HG02678 (cell line): ENCODE measurements around the gene DIABLO.
"Not testable (repeated sequence)": the region's sequence is repeated elsewhere in the genome, so short reads cannot be mapped to it uniquely, and the experiment has no call there.

ENCODE experiments used
- ATAC-seq: cut with Tn5 transposase; IDR thresholded peaks from one replicate; pipeline ENCODE4 v1.9.1; 2021; ENCODE audit warnings: mild to moderate bottlenecking, moderate library complexity; ENCODE audit not compliant: unreplicated experiment

Gene DIABLO

DNA sequence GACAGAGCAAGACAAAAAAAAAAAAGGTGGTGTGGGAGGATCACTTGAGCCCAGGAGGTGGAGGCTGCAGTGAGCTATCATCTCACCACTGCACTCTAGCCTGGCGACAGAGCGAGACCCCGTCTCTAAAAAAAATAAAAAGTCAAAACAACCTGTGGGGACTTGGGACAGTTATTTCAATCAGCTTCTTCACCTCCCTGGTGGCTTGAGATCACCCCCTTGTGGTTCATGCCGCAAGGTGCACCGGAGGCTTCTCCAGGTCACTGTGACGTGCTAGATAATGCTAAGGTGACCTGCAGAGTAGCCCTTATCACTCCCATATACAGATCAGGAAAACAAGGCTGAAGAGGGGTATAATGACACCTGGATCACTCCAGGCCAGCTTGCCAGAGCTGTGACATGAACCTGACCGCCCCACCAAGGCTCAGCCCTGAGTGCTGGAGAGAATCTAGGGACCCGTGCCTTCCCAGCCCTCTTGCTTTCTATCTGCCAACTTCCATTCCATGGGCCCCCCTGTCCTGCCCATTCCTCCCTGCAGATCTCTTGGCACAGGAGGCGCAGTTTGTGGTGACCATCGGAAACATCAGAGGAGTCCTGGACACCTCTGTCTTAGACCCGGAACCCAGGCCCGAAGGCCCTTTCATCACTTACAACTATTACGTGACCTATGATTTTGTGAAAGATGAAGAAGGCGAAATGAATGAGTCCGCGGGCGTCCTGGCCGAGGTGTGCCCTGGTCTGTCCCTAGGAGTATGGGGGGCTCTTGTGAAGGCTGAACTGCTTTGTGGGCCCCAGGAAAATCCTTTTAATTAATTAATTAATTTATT lies 34.8 kb downstream of the DIABLO start:
- no peak for ATAC-seq

DNA sequence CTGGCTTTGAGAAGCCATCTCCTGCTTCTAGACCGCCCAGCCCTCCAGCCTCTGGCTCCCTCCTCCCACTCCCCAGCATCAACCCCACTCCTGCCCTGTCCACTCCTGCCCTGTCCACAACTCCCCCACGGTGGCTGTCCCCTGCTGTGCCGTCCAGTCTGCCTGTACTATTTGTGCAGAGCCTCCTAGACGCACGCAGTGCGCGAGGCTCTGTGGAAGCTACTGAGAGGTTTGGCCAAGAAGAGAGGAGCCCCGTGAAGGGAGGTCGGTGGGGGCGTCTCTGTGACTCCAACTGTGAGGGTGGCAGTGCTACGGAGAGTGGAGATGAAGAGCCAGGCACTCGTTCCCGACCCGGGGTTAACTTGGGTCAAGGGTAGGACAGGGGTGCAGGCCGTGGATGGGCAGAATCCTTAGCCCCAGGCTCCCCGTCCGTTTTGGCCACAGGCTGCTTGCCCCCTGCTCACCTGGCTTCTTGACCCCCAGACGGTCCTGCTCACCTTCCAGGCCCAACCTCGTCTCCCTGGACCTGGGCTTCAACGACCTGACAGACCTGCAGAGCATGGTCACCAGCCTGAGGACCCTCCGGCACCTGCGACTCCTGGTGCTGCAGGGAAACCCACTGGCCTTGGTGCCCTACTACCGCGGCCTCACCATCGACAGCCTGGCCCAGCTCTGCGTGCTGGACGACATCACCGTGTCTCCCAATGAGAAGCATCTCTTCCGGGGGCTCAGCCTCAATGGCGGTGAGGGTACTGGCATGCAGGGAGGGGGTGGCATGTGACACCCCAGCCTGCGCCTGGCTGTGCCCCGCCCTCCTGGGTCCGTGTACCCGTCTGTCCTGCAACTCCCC lies 36.0 kb downstream of the DIABLO start:
- ATAC-seq, result no peak

DNA sequence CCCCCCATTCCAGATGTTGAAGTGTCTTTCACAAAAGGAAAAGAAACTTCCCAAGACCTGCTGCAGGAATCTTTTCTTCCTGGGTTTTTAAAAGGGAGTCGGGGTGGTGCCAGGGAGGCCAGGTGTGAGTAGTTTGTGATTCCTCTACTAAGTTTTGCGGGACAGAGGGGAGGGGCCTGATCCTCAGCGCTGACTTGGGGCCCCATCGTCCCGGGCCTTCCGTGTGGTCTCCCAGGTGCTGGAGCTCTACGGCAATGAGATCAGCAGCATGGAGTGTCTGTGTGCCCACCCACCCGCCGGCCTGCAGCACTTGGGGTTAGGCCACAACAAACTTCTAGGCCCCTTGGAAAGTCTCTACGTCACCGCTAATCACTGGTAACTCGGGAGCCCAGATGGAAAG lies 38.4 kb downstream of the DIABLO start:
- ATAC-seq, result no peak

DNA sequence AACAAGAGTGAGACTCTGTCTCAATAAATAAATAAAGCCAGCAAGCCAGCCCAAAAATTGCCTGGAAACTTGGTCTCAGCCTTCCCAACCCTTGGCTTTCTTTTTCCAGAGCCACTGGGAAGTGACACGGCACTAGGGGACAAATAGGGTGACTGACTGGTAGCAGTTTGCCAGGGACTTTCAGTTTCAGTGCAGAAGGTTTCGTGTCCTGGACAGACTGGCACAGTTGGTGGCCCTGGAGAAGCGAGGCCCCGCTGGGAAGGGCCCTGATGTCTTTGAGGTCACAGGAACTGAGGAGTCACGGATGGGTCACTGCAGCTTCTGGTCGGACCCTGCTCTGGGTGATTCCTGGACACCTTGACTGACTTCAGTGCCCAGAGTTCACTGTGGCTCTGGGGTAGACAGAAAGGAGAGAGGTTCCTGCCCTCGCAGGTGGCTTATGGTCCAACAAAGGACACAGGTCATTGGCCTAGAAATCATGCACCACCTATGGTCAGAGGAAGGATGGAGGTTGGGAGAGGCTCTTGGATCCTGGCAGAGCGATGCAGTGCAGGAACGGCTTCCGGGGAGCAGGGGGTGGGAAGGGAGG lies 40.3 kb downstream of the DIABLO start:
- ATAC-seq, result no peak

DNA sequence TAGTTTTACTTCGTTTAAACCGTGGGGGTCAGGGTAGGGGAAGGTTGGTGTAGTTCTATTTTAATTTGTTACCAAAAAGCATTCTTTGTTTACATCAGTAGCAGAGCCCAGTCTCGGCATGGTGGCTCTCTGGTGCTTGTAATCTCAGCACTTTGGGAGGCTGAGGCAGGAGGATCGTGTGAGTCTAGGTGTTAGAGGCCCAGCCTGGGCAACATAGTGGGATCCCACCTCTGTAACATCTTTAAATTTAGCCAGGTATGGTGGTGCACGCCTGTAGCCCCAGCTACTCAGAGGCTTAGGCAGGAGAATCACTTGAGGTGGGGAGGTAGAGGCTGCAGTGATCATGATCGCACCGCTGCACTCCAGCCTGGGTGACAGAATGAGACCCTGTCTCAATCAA lies 40.8 kb downstream of the DIABLO start:
- ATAC-seq, result no peak

DNA sequence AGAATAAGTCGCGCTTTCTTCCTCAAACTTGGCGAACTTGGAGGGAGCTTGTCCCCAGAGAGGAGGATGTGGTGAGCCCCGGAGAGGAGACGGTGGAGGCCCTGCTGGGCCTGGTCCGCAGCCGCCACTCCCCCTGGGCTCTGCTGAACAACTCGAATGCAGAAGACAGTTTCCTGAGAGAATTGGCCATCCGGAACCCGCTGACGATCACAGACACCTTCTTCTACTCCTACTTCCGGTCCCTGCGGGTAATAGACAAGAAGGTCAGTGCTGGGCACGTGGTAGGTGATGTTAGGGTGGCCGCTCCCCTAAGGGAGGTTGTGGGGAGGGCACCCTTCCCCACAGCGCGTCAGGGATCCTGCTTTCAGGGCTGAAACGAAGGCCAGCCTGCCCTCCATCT lies 41.3 kb downstream of the DIABLO start:
- ATAC-seq, result no peak

DNA sequence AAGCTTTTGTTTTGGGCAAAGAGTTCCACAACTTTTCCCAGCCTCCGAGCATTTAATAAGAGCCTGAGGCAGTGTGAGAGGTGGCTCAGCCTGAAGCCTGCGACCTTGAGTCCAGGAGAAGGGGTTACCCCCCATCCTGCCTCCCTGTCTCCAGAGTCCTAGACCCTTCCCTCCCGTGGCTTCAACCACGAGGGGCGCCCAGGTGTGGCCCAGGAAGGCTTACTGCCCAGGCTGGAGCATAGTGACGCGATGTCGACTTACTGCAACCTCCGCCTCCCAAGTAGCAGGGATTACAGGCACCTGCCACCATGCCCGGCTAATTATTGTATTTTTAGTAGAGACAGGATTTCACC lies 42.3 kb downstream of the DIABLO start:
- no peak for ATAC-seq

DNA sequence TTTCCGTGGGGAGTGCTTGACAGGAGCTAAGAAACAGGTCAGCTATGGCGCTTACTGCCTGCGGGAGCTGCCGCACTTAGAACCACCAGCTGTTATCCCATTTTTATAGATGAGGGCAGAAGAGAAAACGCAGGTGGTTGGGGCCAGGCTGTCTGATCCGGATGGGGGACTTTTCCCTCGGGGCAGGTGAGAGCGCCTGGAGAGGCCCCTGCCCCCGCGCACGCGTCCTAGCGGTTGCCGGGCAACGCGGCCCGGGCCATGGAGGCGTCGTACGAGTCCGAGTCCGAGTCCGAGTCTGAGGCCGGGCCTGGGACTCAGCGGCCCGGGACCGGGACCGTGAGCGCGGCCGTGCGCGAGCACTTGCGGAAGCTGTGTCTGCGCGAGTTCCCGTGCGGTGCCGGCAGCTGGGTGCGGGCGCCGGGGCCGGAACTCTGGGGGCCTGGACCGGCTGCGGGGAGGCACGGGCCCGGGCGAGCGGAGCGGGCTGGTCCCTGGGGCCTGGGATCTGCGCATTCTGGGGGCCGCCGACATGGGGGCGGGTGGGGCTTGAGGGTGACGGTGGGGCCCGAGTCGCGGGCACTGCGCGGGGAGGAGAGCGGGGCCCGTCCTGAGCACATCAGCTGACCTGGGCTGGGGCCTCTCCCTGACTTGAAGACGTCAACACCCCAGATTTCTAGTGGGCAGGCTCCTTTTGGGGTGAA lies 42.8 kb downstream of the DIABLO start, which contains the start of gene LRRC43:
Gene LRRC43, plus strand, starts transcription at position 237 of the 701 bp plus-strand sequence. Its CDS starts 22 bp downstream, at position 259.
- no peak for ATAC-seq

DNA sequence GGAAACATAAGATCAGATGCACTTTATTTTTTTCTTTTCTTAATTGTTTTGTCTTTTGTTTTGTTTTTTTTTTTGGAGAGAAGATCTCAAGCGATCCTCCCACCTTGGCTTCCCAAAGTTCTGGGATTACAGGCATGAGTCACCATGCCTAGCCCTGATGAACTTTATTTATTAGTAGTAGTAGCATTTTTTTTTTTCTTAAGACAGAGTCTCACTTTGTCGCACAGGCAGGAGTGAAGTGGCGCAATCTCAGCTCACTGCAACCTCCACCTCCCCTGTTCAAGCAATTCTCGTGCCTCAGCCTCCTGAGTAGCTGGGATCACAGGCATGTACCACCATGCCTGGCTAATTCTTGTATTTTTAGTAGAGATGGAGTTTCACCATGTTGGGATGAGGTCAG lies 49.4 kb downstream of the DIABLO start:
- ATAC-seq, result not testable (repeated sequence)

DNA sequence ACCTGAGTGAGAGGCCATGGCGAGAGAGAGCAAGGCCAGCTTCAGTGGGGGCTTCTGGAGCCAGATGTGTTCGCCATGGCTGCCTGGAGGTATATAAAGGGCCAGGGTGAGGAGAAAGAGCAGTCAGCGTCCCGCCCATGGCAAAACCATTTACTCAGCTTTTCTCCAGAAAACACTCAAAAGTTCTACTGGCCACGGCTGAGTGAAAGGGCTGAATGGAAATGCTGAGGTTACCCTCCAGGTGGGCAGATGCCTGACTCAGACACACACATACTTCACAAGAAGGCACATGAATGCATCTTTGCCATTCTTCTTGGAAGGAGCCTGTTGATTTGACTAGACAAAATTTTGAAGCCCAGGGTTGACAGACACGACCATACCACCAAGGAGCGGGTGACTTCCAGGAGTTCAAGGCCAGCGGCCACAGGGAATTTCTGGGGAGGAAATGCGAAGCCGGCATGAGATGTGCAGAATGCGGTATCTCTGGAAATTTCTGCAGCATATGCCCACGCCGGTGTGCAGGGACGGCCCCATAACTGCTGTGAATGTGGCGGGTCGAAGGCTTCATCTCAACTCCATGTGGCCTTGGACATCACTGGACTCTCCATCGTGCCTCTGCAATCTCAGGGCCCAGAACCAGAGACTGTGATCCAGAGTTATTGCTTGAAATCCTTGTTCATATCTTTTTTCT lies 51.6 kb downstream of the DIABLO start, which contains the start of gene IL31:
Gene IL31, minus strand, starts transcription at position 67 of the 691 bp plus-strand sequence. Its CDS starts 49 bp downstream, at position 18.
- no peak for ATAC-seq

DNA sequence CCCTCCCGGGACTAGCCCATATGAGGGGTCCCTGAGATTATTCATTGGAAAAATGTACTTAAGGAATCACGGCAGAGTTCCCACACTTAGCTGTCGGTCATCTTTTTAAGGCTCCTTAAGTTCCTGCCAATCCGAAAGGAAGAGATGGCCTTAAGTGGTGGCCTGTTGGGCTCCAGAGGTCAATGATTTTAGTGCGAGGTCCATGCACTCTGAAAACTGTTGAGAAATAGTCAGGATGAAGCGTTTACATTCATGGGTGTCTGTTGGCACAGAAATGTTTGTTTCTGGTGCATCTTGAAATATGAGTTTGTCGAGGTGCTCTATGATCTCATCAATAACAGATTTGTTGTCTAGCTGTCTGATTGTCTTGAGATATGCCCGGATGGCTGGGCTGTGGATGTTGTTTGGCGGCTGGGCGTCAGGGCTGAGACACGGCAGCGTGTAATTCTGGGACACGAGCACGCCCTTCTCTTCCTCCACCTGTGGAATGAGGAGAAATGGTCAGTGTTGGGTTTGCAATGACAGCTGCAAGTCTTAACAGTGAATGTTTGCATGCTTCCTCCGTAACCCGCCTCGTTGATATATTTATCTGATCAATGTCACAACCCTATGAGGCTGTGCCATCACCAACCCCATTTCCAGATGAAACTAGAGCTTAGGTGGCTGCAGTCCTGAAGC lies 53.5 kb downstream of the DIABLO start:
- no peak for ATAC-seq

DNA sequence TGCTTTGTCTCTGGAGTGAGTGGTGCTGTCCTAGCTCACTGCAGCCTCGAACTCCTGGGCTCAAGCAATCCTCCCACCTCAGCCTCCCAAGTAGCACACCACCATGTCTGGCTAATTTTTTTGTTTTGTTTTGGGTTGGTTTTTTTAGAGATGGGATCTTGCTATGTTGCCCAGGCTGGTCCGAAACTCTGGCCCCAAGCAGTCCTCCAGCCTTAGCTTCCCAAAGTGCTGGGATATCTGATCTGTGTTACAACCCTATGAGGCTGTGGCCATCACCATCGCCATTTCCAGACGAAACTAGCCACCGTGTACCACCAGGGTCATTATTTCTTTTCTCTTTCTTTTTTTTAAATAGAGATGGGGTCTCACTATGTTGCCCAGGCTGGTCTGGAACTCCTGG lies 54.5 kb downstream of the DIABLO start:
- no peak for ATAC-seq

DNA sequence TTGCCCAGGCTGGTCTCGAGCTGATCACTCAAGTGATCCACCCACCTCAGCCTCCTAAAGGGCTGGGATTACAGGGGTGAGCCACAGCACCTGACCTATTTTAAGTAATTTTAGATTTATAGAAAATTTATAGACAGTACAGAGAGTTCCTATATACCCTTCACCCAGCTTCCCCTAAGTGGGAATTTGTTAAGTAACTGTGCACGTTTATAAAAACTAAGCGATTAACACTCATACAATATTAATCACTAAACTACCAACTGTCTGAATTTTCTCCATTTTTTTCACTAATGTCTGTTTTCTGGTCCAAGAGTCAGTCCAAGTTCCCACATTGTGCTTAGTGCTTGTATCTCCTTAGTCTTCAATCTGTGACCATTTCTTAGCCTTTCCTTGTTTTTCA lies 57.4 kb downstream of the DIABLO start:
- no peak for ATAC-seq

DNA sequence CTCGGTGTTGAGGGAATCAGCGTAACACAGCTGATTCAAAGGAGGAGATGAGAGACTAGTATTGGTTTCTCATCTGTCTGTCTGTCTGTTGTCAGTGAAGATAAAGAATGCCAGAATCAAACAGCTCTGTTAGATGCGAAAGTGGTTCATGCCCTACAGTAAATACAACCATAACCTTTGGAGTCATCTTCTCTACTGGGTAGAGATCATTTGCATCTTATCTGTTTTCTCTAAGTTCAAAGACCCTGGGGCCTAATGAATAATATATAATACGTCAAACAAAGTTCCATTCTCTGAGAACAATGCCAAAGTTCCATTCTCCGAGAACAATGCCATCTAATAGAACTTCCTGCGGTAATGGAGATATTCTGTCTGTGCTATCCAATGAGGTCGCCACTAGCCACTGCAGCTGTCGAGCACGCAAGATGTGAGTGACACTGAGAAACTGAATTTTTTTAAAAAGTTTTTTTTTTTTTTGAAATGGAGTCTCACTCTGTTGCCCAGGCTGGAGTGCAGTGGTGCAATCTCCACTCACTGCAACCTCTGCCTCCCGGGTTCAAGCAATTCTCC lies 58.4 kb downstream of the DIABLO start:
- no peak for ATAC-seq

DNA sequence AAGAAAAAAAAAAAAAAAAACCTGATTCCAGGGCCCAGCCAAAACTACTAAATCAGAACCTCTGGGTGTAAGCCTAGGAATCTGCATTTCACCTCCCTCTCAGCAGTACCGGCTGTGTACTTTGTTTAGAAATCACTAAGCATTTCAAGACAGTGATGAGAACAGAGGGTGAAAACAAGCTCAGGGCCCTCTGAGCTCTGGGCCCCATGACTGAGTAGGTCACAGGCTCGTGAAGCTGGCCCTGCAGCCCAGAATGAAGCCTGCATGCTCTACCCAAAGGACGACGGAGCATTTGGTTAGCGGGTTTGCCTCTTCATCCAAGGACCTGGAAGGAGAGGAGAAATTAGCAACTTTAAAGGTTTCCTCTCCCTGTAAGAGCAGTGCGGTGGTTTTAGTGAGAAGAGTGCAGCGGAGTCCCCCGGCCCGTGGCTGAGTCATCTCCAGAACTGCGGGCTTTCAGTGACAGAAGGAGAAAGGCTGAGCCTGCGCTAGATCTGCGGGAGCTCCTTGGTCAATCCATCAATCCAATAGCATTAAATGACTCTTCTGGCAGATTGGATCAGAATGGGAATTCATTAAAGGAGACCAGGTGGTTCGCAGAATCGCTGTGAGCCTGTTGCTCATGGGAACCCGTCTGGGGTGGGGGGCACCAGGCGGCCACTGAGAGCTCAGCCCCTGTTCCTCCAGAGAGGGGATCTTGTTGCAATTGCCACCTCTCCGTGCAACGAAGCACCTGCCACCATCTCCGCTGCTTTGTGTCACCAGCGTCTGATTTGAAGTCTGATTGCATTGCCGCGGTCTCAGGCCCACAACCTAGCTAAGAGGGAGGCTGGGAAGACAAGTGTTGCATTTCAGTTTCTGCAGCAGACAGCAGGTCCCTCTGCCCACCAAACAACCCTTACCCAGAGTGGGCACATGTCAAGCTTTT lies 59.2 kb downstream of the DIABLO start:
- ATAC-seq, result no peak

DNA sequence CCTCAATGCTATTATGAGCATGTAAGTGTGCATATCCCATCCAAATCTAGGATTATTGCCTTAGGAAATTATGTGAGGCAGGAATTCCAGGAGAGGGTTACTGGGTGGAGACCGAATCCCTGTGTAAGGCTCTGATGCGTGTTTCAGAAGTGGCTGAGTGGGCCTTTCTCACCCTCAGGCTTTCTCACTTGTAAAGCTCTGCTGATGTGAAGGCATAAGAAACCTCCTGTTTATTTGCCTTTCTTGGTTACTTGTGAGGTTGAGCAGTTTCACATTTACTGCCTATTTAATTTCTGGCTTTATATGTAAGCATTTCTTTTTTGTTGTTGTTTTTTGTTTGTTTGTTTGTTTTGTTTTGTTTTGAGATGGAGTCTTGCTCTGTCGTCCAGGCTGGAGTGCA lies 62.9 kb downstream of the DIABLO start:
- no peak for ATAC-seq

DNA sequence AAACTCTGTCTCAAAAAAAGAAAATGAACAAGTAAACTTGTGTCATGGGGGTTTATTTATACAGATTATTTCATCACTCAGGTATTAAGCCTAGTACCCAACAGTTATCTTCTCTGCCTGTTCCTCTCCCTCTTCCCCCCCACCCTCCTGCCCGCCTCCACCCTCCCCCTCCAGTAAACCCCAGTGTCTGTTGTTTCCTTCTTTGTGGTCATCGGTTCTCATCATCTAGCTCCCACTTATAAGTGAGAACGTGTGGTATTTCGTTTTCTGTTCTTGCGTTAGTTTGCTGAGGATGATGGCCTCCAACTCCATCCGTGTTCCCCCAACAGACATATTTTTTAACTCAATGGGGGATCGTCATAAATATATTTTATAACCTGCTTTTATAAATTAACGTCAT lies 64.2 kb downstream of the DIABLO start:
- no peak for ATAC-seq

DNA sequence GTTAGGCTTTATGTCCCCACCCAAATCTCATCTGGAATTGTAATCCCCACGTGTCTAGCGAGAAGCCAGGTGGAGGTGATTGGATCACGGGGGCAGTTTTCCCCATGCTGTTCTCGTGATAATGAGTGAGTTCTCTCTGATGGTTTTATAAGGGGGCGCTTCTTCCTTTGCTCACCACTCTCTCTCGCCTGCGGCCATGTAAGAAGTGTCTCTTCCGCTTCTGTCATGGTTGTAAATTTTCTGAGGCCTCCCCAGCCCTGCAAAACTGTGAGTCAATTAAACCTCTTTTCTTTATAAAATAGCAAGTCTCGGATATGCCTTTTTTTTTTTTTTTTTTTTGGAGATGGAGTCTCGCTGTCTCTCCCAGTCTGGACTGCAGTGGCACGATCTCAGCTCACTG lies 65.1 kb downstream of the DIABLO start:
- ATAC-seq, result no peak
